GM12874 (cell line): Measurements from ENCODE around the gene CYBA.

Source experiments
- CTCF ChIP-seq: IDR thresholded peaks from 2 replicates; pipeline ENCODE4 v1.5.1; 2011; ENCODE audit warnings: low read depth, mild to moderate bottlenecking, control low read depth, low read length, moderate library complexity; ENCODE audit not compliant: insufficient read depth

Gene CYBA

GRCh38 chr16:88691129-88691813, 40.4 kb upstream of the CYBA start:
- TF ChIP-seq CTCF, result no peak

GRCh38 chr16:88690341-88691128, 39.7 kb upstream of the CYBA start:
- no peak for TF ChIP-seq CTCF

- no peak for TF ChIP-seq CTCF
These were observed 37.3 kb upstream of the CYBA start for GRCh38 chr16:88688013-88688778.

GRCh38 chr16:88687676-88688012, 36.8 kb upstream of the CYBA start:
- no peak for TF ChIP-seq CTCF

- TF ChIP-seq CTCF, result no peak
These were observed 36.4 kb upstream of the CYBA start for GRCh38 chr16:88687254-88687576.

GRCh38 chr16:88686439-88687253, 35.8 kb upstream of the CYBA start, which contains the start of gene SNAI3:
Gene SNAI3, minus strand, starts transcription at chr16:88686507. Its CDS starts 101 bp downstream, at chr16:88686406.
- no peak for TF ChIP-seq CTCF
